Measurements from ENCODE around the gene PLCL2.
A peak's percentile ranks its signal among the peaks of the same experiment; 100 is the strongest.

The PLCL2 gene

GRCh38 chr3:17030956-17031652, 146.3 kb downstream of the PLCL2 start:
- no peak overlapping the region for H3K4me3 ChIP-seq (ENCODE audit: low read depth, low read length)
- no peak for DNase-seq (ENCODE audit: low read depth)

- DNase-seq (ENCODE audit: low read depth) = no peak
- no peak overlapping the region for H3K4me3 ChIP-seq (ENCODE audit: low read depth, low read length)
Observed at GRCh38 chr3:17032407-17033034, 147.8 kb downstream of the PLCL2 start.

- no peak for DNase-seq (ENCODE audit: low read depth)
- H3K4me3 ChIP-seq (ENCODE audit: low read depth, low read length) = no peak overlapping the region
Observed at GRCh38 chr3:17033516-17034168, 148.9 kb downstream of the PLCL2 start.

GRCh38 chr3:17035033-17035432, 150.3 kb downstream of the PLCL2 start:
- DNase-seq (ENCODE audit: low read depth) = no peak
- H3K4me3 ChIP-seq (ENCODE audit: low read depth, low read length) = no peak overlapping the region

GRCh38 chr3:17035966-17036365, 151.2 kb downstream of the PLCL2 start:
- H3K4me3 ChIP-seq (ENCODE audit: low read depth, low read length) = no peak overlapping the region
- no peak for DNase-seq (ENCODE audit: low read depth)

GRCh38 chr3:17038141-17038540, 153.4 kb downstream of the PLCL2 start:
- no peak overlapping the region for H3K4me3 ChIP-seq (ENCODE audit: low read depth, low read length)
- DNase-seq (ENCODE audit: low read depth) = no peak

- H3K4me3 ChIP-seq (ENCODE audit: low read depth, low read length) = no peak overlapping the region
- no peak for DNase-seq (ENCODE audit: low read depth)
Observed at GRCh38 chr3:17038900-17039553, 154.3 kb downstream of the PLCL2 start.

GRCh38 chr3:17039594-17039993, 154.8 kb downstream of the PLCL2 start:
- H3K4me3 ChIP-seq (ENCODE audit: low read depth, low read length) = no peak overlapping the region
- peak; percentile 65 for DNase-seq (ENCODE audit: low read depth)

- DNase-seq (ENCODE audit: low read depth) = no peak
- H3K4me3 ChIP-seq (ENCODE audit: low read depth, low read length) = no peak overlapping the region
Observed at GRCh38 chr3:17040322-17040989, 155.7 kb downstream of the PLCL2 start.

- H3K4me3 ChIP-seq (ENCODE audit: low read depth, low read length) = no peak overlapping the region
- no peak for DNase-seq (ENCODE audit: low read depth)
Observed at GRCh38 chr3:17040990-17041377, 156.2 kb downstream of the PLCL2 start.

GRCh38 chr3:17044855-17045254, 160.1 kb downstream of the PLCL2 start:
- no peak for DNase-seq (ENCODE audit: low read depth)

GRCh38 chr3:17045705-17046104, 160.9 kb downstream of the PLCL2 start:
- no peak for DNase-seq (ENCODE audit: low read depth)
- H3K4me3 ChIP-seq (ENCODE audit: low read depth, low read length) = no peak overlapping the region

More at GRCh38 chr3:17044855-17045254, 160.1 kb downstream of the PLCL2 start:
- no peak overlapping the region for H3K4me3 ChIP-seq (ENCODE audit: low read depth, low read length)

- H3K4me3 ChIP-seq (ENCODE audit: low read depth, low read length) = no peak overlapping the region
- no peak for DNase-seq (ENCODE audit: low read depth)
Observed at GRCh38 chr3:17046623-17047022, 161.9 kb downstream of the PLCL2 start.

GRCh38 chr3:17047162-17047561, 162.4 kb downstream of the PLCL2 start:
- H3K4me3 ChIP-seq (ENCODE audit: low read depth, low read length) = no peak overlapping the region

GRCh38 chr3:17047894-17048293, 163.1 kb downstream of the PLCL2 start:
- H3K4me3 ChIP-seq (ENCODE audit: low read depth, low read length) = no peak overlapping the region
- DNase-seq (ENCODE audit: low read depth) = no peak

More at GRCh38 chr3:17047162-17047561, 162.4 kb downstream of the PLCL2 start:
- no peak for DNase-seq (ENCODE audit: low read depth)

GRCh38 chr3:17050071-17050470, 165.3 kb downstream of the PLCL2 start:
- DNase-seq (ENCODE audit: low read depth) = no peak
- H3K4me3 ChIP-seq (ENCODE audit: low read depth, low read length) = no peak overlapping the region

GRCh38 chr3:17050506-17050905, 165.8 kb downstream of the PLCL2 start:
- DNase-seq (ENCODE audit: low read depth) = no peak
- no peak overlapping the region for H3K4me3 ChIP-seq (ENCODE audit: low read depth, low read length)

- no peak overlapping the region for H3K4me3 ChIP-seq (ENCODE audit: low read depth, low read length)
- DNase-seq (ENCODE audit: low read depth) = no peak
Observed at GRCh38 chr3:17052363-17052762, 167.6 kb downstream of the PLCL2 start.

- no peak for DNase-seq (ENCODE audit: low read depth)
- H3K4me3 ChIP-seq (ENCODE audit: low read depth, low read length) = no peak overlapping the region
Observed at GRCh38 chr3:17054301-17054981, 169.7 kb downstream of the PLCL2 start.

All from skeletal muscle cell (primary cell).